Measurements from ENCODE around the gene RCE1. TPM values are rescaled to one million over a fixed set of nuclear protein-coding genes. Genes with fewer than 3 reads are reported as not detected.

RCE1 gene
- total RNA-seq, 1 donor from 2014 or later, result 19.4 TPM

GRCh38 chr11:66868082-66868725 is 25.0 kb downstream of the RCE1 start:
- DNase-seq (ENCODE audit: low read depth in 2 of 2), result no peak

DNA sequence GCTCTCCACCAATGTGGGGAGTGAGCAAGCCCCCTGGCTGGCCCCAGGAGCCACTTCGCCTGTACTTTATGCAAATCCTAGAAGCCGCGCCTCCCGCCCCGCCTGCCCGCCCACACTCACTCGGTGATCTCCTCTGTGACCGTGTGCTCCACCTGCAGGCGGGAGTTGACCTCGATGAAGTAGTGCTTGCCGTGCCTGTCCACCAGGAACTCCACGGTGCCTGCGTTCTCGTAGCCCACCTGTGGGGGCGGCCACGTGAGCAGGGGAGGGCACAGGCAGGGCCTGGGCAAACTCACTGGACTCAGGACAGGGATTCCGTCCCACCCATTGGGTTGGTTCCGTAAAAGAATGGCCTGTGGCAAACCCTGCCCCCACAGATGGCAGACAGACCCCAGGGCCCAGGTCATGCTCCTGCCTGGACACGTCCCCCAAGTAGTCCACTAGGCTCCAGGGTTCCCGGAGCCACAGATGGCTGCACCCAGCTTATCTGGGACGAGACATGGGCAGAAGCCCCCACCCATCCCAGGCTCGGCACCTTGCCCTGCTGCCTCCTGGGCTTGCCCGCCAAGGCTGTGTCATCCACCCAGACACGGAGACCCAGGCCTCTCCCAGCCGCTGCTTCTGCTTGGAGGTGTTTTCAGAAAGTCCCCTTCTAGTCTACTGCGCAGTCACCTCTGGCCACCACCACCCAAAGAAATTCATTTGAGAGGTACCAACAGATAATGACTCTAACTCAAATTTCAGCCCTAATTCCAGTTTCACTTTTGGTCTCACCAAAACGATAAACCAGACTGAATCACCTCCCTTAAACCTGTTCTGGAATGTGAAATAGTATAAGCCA is 25.7 kb downstream of the RCE1 start:
- DNase-seq (ENCODE audit: low read depth in 2 of 2), result peak in 1 of 2 donors; percentile 35

DNA sequence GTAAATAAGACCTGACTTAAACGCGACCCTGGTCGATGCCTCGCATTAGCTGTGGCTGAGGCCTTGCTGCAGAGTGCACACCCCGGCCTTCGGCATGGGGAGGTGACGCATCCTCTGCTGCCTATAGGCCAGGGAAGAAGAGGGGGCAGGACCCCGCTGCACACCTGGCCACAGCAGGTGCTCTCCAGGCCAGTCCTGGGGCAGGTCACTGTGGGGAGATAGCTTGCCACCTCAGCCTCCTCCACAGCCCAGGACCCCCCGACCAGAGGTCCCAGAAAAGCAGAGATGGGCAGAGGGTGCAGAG is 26.3 kb downstream of the RCE1 start:
- no peak for DNase-seq (ENCODE audit: low read depth in 2 of 2)

- DNase-seq (ENCODE audit: low read depth in 2 of 2), result no peak
Observed at GRCh38 chr11:66870131-66870530, 26.9 kb downstream of the RCE1 start.

GRCh38 chr11:66870616-66871520 is 27.6 kb downstream of the RCE1 start:
- no peak for DNase-seq (ENCODE audit: low read depth in 2 of 2)

DNA sequence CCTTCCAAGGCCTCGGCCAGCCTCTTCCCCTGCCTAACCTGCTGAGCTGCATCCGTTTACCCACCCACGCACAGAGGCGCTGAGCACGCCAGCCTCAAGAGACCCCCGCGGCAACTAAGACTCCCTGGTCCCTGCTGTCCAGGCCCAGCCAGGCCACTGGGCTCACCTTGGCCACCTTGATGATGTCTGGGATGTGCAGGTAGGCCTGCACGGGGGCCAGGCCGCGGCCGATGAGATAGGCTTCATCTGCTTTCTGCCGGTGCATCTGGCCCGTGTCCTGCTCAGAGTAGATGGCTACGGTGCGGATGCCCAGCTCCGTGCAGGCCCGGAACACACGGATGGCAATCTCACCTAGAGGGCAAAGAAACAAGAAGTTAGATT is 28.3 kb downstream of the RCE1 start:
- no peak for DNase-seq (ENCODE audit: low read depth in 2 of 2)

DNA sequence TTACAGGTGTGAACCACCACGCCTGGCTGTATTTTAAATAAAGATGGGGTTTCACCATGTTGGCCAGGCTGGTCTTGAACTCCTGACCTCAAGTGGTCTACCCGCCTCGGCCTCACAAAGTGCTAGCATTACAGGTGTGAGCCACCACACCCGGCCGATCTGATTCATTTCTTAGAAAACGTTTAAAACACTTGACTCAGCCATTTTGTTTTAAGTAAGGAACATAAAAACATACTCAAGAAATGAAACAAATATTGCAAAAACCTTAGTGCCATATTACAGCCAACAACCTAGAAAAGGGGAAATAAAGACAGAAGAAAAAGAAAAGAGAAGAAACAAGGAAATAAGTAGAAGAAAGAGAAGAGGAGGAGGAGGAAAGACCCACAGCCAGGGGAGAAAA is 31.0 kb downstream of the RCE1 start:
- no peak for DNase-seq (ENCODE audit: low read depth in 2 of 2)

DNA sequence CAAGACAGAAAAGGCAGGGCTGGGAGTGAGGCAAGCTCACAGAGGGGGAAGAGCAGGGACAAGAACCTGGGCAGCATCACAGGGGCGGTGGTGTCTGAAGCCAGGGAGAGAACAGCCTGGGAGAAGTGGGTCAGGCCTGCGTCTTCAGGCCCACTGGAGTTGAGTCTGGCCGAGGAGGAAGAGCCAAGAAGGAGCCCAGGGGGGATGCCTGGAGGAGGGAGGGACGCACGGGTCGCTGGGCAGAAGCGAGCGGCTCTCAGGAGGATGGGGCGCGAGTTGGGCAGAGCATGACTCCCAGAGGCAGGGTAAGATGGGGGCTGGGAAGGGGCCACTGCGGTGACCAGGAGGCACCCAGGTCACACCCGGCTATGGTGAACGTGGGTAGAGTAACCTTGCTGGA is 32.1 kb downstream of the RCE1 start:
- no peak for DNase-seq (ENCODE audit: low read depth in 2 of 2)

DNA sequence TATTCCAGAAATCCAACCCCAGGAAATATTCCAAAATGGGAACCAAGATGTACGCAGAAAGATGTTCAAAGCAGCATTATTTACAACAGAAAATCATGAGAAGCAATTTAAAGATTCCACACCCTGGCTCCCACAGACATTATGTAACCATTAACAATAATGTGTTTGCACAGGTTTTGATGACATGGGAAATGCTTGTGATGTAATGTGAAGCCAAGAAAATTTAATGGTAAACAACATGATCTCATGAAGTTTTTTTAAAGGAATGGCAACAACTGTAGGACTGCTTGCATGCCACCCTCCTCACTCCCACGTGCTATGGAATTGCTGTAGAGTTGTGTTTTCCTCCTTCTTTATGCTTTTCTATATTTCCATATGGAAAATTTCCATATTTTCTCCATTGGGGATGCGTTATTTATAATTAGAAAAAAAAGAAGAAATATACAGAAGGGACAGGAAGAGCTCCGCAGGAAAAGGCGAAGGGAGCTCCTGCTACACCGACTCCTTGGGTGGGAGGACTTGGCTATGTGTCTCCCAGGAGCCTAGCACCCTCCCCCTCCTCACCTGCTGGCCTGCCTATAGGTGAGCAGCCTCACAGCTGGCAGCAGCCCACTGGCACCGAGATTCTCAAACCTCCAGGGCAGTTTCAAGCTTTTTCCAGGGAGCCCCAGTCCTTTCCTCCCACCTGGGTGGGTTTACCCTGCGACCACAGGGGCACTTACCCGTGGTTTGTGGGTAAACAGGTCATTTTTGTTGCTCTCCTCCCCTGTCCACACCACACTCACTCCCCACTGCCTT is 34.5 kb downstream of the RCE1 start:
- no peak for DNase-seq (ENCODE audit: low read depth in 2 of 2)

GRCh38 chr11:66878474-66878873 is 35.2 kb downstream of the RCE1 start:
- DNase-seq (ENCODE audit: low read depth in 2 of 2), result no peak

DNA sequence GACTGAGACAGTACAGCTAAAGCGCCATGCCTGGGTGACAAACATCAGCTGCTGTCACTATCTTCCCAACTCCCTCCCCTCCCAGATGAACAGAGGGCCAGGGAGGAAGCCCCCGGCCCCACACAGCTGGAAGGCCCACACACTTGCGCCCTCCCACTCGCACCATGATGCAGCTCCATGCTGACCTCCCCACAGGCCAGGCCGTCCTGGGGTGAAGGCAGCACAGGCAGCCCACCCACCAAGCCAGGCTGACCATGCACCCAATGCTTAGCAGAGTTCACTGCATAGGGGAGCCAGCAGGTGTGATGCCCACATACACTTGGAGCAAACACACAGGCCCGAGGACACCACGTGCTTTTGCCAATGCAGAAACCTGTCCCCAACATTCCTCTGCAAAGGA is 35.8 kb downstream of the RCE1 start:
- no peak for DNase-seq (ENCODE audit: low read depth in 2 of 2)

DNA sequence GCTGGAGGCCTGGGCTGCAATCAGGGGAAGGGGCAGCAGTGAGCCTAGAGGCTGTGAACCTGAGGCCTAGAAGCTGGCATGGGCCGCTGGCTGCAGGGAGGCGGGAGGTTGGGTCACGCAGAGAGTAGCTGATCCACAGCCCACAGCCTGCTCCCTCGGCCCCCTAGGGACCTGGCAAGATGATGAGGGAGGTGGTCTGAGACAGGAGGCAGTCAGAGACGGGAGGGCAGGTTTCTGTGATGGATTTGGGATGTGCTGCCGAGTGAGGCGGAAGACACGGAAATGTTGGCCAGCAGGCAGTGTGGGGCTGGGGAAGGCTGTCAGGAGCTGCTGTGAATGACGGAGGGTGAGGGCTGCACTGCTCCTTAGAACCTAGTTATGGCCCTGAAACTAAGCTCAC is 36.3 kb downstream of the RCE1 start:
- DNase-seq (ENCODE audit: low read depth in 2 of 2), result no peak

DNA sequence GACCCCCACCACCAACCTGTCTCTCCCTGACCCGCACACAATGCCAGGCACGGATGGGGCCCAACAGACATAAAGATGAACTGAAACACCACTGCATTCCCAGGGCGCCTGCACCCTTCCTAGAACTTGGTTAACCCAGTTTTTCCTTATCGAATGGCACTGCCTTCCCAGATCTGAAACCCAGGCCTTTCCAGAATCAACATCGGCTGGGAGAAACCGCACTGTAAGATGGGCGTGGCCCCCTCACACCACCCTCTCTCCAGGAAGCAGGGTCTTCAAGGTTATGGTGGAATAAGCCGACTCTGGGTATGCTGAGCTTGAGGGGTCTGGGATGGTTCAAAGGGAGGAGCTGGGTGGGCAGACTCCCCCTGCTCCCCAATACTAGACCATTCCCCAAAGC is 36.8 kb downstream of the RCE1 start:
- no peak for DNase-seq (ENCODE audit: low read depth in 2 of 2)

DNA sequence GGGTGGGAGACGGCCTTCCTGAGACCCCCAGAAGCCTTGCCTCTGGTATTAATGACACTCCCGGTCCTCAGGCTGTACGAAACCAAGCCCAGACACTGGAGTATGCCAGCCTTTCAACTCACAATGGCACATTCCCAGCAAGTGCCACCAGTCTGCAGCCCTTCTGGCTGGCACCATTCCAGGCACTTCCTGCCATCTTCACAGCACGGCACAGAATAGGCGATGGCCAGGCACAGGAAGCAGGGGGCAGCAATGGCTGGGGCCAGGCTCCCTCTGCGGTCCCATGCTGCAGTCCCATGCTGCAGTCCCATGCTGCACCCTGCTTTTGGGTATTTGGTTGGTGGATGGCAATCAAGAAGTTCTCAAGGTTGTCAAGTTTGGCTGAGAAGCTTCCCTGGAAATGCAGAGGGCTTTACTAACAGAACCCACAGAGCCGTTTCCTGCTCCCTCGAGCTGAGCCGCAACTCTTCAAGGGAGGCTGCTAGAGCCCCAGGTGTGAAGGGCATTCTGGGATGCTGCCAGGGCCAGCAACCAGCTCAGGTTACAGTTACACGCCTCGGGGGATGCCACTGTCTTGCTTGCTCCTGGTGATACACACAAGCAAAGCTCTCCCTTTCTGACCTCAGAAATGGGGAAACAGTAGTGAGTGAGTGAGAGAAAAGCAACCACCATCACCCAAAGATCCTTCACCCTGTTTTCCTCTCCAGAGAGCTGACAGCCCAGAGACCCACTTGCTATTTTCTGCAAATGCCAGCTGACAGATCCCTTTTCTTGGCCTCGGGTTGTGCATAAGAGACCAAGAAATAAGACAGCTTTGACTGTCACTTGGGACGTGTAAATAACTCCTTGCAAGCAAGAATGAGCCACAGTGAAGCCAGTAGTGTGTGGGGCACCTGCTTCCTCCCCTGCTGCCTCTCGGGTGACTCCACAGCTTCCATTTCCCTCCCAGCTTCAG is 37.5 kb downstream of the RCE1 start:
- DNase-seq (ENCODE audit: low read depth in 2 of 2), result peak in 1 of 2 donors; percentile 32

DNA sequence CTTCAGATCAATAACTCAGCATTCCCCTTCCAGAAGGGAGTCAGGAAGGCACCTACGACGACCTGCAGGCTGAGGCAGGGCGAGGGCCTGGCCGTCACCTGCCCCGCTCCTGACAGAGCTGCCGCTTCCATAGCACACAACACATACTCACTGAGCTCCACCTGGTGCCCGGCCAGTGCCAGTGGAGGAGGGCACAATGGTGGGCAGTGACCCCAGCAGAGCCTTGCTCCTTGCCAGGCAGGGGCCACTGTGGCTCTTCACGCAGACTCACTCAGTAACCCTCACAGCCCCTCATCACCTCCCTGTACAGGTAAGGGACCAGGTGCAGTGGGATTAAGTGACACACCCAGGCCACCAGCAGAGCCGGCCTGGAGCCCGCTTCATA is 38.2 kb downstream of the RCE1 start:
- no peak for DNase-seq (ENCODE audit: low read depth in 2 of 2)

DNA sequence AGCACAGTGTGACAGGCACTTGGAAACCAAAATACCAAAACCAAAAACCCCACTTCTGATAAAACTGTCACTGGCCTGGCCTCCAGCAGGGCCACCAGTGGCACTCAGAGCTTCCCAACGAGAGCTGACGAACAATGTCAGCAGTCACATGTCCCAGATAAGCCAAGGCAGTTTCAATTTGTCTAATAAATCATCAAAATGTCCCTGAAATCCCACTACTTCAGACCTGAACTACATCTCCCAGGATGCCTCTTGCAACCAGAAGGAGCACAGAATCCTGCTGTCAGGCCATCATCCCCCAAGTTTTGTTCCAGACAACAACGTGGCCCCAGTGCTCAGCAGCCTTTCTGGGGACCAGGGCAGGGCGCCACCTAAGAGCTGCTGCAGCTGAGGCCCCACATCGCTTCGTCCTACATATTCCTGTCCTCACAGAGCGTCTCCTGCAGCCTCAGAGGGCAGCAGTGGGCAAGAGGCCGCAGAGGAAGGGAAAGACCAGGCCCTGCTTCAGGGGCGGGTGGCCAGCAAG is 38.7 kb downstream of the RCE1 start:
- no peak for DNase-seq (ENCODE audit: low read depth in 2 of 2)

DNA sequence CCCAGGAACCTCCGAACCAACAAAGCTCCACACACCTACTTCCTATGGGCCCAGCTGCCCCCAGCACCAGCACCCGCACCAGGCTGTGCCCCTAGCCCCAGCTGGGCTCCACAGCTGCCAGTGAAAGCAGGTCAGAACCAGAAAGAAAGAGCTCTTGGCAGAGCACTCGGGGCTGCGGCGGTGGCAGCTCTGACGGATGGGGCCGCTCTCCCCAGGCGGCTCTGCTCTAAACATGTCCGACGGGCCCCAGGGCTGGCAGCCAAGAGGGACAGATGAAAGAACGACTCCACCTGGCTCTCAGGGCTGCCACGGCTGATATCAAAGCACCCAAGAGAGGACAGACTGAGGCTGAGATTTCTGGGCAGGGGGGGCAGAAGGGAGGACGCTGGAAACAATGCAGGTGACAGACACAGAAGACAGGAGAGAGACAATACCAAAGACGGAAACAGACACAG is 39.3 kb downstream of the RCE1 start:
- DNase-seq (ENCODE audit: low read depth in 2 of 2), result peak in 1 of 2 donors; percentile 13

GRCh38 chr11:66883016-66883965 is 40.0 kb downstream of the RCE1 start:
- DNase-seq (ENCODE audit: low read depth in 2 of 2), result peak; percentile 69 to 76

DNA sequence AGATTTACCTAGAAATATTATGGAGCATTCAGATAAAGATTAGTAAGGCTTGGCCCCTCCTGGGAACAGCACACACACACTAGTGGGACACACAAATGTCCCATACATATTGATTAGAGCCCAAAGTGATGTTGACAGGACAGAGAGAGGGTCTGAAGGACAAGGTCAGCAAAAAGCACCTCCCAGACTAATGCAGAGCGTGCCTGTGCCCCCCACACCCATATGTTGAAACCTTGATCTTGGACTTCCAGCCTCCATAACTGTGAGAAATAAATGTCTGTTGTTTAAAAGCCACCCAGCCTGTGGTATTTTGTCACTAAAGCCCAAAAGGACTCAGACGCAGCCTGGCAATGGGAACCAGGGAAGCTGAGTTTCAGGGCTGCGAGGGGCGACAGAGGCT is 41.2 kb downstream of the RCE1 start:
- no peak for DNase-seq (ENCODE audit: low read depth in 2 of 2)

Measured in lung microvascular endothelial cell (primary cell).